HepG2 (cell line): ENCODE results near the gene LARP1. TPM values are rescaled to one million over a fixed set of nuclear protein-coding genes. Genes with fewer than 3 reads are reported as not detected.

ENCODE experiments used
- FOXO1 ChIP-seq: sonication (generic); formaldehyde crosslinking; IDR thresholded peaks from 2 replicates; pipeline ENCODE4 v1.4.0; 2020; ENCODE audit warnings: missing genetic modification reagents
- HDAC2 ChIP-seq: sonication (generic); formaldehyde crosslinking; IDR thresholded peaks from 2 replicates; pipeline ENCODE4 v1.4.0; 2020; ENCODE audit warnings: missing genetic modification reagents
- HOXA3 ChIP-seq: sonication (generic); formaldehyde crosslinking; IDR thresholded peaks from 2 replicates; pipeline ENCODE4 v1.5.0; 2020; ENCODE audit warnings: missing genetic modification reagents
- KDM3A ChIP-seq: IDR thresholded peaks from 2 replicates; pipeline ENCODE4 v1.6.1; 2018; ENCODE audit warnings: low read depth, missing compliant biosample characterization
- KMT2A ChIP-seq: sonication (generic); formaldehyde crosslinking; IDR thresholded peaks from 2 replicates; pipeline ENCODE4 v1.4.0; 2020; ENCODE audit warnings: missing genetic modification reagents
- MIXL1 ChIP-seq: IDR thresholded peaks from 2 replicates; pipeline ENCODE4 v1.6.1; 2016
- REPIN1 ChIP-seq: sonication (generic); formaldehyde crosslinking; IDR thresholded peaks from 2 replicates; pipeline ENCODE4 v1.8.0; 2022; ENCODE audit warnings: missing genetic modification reagents, low read depth, mild to moderate bottlenecking, borderline replicate concordance
- RXRA ChIP-seq: sonication (generic); formaldehyde crosslinking; IDR thresholded peaks from 2 replicates; pipeline ENCODE4 v1.5.1; 2020; ENCODE audit warnings: missing genetic modification reagents
- SP4 ChIP-seq: sonication (generic); formaldehyde crosslinking; IDR thresholded peaks from 2 replicates; pipeline ENCODE4 v1.8.1; 2023; ENCODE audit warnings: mild to moderate bottlenecking, missing genetic modification reagents
- STAG1 ChIP-seq: sonication (generic); formaldehyde crosslinking; IDR thresholded peaks from 2 replicates; pipeline ENCODE4 v1.4.0; 2020; ENCODE audit warnings: missing genetic modification reagents
- ZBTB38 ChIP-seq: sonication (generic); formaldehyde crosslinking; IDR thresholded peaks from 2 replicates; pipeline ENCODE4 v1.5.1; 2020; ENCODE audit warnings: mild to moderate bottlenecking, missing genetic modification reagents
- ZNF263 ChIP-seq: sonication (generic); formaldehyde crosslinking; IDR thresholded peaks from 2 replicates; pipeline ENCODE4 v1.4.0; 2020; ENCODE audit warnings: missing genetic modification reagents
- ZNF607 ChIP-seq: sonication (generic); formaldehyde crosslinking; IDR thresholded peaks from 2 replicates; pipeline ENCODE4 v1.5.1; 2020; ENCODE audit warnings: missing genetic modification reagents, mild to moderate bottlenecking, borderline replicate concordance
- polyA plus RNA-seq, 8 experiments: library from polyadenylated mRNA; depleted of rRNA in 3 of 8; stranded (reverse) in 7 of 8; unstranded in 1 of 8; fragments of >200 nt; fragmentation: Illumina TruSeq in 4 of 8; extraction: Trizol in 4 of 8; gene quantifications; 2 replicates each; pipeline versions ENCODE4 v1.2.1 to v1.2.3, GENCODE V29; 2011 to 2016; ENCODE audit warnings: low read depth in 4 of 8, missing spikeins in 1 of 8, mixed read lengths in 1 of 8; ENCODE audit not compliant: insufficient read depth in 1 of 8
- total RNA-seq, 5 experiments: library from RNA; depleted of rRNA; stranded (reverse); fragments of >200 nt; fragmentation: Illumina TruSeq; extraction: Trizol; gene quantifications; 2 replicates each; pipeline ENCODE4 v1.2.3, GENCODE V29; 2016; ENCODE audit warnings: low read depth in 1 of 5
- TF ChIP-seq, protein P1 (sequence below): sonication (generic); formaldehyde crosslinking; IDR thresholded peaks from 2 replicates; pipeline ENCODE4 v1.5.1; 2020; ENCODE audit warnings: mild to moderate bottlenecking, missing genetic modification reagents, moderate library complexity
- TF ChIP-seq, protein P2 (sequence below): sonication (generic); formaldehyde crosslinking; IDR thresholded peaks from 2 replicates; pipeline ENCODE4 v1.4.0; 2020; ENCODE audit warnings: missing genetic modification reagents
- TF ChIP-seq, protein P3 (sequence below): sonication (generic); formaldehyde crosslinking; IDR thresholded peaks from 2 replicates; pipeline ENCODE4 v1.8.1; 2023; ENCODE audit warnings: mild to moderate bottlenecking, missing genetic modification reagents, borderline replicate concordance
- TF ChIP-seq, protein P4 (sequence below): sonication (generic); formaldehyde crosslinking; IDR thresholded peaks from 2 replicates; pipeline ENCODE4 v1.5.1; 2020; ENCODE audit warnings: missing genetic modification reagents, mild to moderate bottlenecking, borderline replicate concordance
- TF ChIP-seq, protein P5 (sequence below): IDR thresholded peaks from 2 replicates; pipeline ENCODE4 v1.4.0; 2020; ENCODE audit warnings: mild to moderate bottlenecking, missing genetic modification reagents

The LARP1 gene
- total and polyA plus RNA-seq, 2 of the 13 experiments (the other 11 are each of a cell fraction or from before 2014, with no cell fraction given) = 45.2 to 61.4 TPM

DNA sequence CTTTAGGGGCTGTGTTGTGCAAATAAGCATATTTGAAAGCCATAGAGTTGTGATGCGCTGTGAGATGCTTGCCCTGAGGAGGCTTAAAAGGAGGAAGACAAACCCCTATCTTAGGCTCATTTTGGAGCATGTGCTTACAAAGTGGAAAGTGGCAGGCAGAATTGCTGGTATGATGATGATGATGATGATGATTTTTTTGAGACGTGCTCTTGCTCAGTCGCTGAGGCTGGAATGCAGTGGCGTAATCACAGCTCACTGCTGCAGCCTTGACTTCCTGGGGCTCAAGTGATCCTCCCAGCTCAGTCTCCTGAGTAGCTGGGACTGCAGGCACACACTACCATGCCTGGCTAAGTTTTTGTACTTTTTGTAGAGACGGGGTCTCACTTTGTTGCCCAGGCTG, 104.9 kb downstream of the LARP1 start (continued):
- TF ChIP-seq, protein P1, sequence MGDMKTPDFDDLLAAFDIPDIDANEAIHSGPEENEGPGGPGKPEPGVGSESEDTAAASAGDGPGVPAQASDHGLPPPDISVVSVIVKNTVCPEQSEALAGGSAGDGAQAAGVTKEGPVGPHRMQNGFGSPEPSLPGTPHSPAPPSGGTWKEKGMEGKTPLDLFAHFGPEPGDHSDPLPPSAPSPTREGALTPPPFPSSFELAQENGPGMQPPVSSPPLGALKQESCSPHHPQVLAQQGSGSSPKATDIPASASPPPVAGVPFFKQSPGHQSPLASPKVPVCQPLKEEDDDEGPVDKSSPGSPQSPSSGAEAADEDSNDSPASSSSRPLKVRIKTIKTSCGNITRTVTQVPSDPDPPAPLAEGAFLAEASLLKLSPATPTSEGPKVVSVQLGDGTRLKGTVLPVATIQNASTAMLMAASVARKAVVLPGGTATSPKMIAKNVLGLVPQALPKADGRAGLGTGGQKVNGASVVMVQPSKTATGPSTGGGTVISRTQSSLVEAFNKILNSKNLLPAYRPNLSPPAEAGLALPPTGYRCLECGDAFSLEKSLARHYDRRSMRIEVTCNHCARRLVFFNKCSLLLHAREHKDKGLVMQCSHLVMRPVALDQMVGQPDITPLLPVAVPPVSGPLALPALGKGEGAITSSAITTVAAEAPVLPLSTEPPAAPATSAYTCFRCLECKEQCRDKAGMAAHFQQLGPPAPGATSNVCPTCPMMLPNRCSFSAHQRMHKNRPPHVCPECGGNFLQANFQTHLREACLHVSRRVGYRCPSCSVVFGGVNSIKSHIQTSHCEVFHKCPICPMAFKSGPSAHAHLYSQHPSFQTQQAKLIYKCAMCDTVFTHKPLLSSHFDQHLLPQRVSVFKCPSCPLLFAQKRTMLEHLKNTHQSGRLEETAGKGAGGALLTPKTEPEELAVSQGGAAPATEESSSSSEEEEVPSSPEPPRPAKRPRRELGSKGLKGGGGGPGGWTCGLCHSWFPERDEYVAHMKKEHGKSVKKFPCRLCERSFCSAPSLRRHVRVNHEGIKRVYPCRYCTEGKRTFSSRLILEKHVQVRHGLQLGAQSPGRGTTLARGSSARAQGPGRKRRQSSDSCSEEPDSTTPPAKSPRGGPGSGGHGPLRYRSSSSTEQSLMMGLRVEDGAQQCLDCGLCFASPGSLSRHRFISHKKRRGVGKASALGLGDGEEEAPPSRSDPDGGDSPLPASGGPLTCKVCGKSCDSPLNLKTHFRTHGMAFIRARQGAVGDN = peak; percentile 56
- TF ChIP-seq KDM3A = peak; percentile 73; the same call in 1 of the 2 replicates
- 0 out of 2 replicates have a peak, but pooled peaks have one; percentile 30 for TF ChIP-seq RXRA (CRISPR knock-in tag)
- peak; percentile 53 for TF ChIP-seq HOXA3 (CRISPR knock-in tag)
- peak; percentile 49; the same call in 1 of the 2 replicates for TF ChIP-seq ZBTB38 (CRISPR knock-in tag)
- TF ChIP-seq, protein P2, sequence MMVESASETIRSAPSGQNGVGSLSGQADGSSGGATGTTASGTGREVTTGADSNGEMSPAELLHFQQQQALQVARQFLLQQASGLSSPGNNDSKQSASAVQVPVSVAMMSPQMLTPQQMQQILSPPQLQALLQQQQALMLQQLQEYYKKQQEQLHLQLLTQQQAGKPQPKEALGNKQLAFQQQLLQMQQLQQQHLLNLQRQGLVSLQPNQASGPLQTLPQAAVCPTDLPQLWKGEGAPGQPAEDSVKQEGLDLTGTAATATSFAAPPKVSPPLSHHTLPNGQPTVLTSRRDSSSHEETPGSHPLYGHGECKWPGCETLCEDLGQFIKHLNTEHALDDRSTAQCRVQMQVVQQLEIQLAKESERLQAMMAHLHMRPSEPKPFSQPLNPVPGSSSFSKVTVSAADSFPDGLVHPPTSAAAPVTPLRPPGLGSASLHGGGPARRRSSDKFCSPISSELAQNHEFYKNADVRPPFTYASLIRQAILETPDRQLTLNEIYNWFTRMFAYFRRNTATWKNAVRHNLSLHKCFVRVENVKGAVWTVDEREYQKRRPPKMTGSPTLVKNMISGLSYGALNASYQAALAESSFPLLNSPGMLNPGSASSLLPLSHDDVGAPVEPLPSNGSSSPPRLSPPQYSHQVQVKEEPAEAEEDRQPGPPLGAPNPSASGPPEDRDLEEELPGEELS (CRISPR knock-in tag) = peak; percentile 16; the same call in 1 of the 2 replicates
- peak; percentile 17; the same call in 1 of the 2 replicates for TF ChIP-seq STAG1
- TF ChIP-seq MIXL1 (CRISPR knock-in tag) = 0 out of 2 replicates have a peak, but pooled peaks have one; percentile 55
- peak; percentile 71; the same call in 1 of the 2 replicates for TF ChIP-seq HDAC2 (CRISPR knock-in tag)
- TF ChIP-seq, protein P3, sequence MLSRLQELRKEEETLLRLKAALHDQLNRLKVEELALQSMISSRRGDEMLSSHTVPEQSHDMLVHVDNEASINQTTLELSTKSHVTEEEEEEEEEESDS = 0 out of 2 replicates have a peak, but pooled peaks have one; percentile 21
- TF ChIP-seq ZNF607 = 0 out of 2 replicates have a peak, but pooled peaks have one; percentile 45
- TF ChIP-seq ZNF263 = peak; percentile 70
- 0 out of 2 replicates have a peak, but pooled peaks have one; percentile 12 for TF ChIP-seq FOXO1
- no peak for TF ChIP-seq SP4 (CRISPR knock-in tag)
- TF ChIP-seq, protein P4, sequence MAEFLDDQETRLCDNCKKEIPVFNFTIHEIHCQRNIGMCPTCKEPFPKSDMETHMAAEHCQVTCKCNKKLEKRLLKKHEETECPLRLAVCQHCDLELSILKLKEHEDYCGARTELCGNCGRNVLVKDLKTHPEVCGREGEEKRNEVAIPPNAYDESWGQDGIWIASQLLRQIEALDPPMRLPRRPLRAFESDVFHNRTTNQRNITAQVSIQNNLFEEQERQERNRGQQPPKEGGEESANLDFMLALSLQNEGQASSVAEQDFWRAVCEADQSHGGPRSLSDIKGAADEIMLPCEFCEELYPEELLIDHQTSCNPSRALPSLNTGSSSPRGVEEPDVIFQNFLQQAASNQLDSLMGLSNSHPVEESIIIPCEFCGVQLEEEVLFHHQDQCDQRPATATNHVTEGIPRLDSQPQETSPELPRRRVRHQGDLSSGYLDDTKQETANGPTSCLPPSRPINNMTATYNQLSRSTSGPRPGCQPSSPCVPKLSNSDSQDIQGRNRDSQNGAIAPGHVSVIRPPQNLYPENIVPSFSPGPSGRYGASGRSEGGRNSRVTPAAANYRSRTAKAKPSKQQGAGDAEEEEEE (CRISPR knock-in tag) = 0 out of 2 replicates have a peak, but pooled peaks have one; percentile 56
- TF ChIP-seq, protein P5, sequence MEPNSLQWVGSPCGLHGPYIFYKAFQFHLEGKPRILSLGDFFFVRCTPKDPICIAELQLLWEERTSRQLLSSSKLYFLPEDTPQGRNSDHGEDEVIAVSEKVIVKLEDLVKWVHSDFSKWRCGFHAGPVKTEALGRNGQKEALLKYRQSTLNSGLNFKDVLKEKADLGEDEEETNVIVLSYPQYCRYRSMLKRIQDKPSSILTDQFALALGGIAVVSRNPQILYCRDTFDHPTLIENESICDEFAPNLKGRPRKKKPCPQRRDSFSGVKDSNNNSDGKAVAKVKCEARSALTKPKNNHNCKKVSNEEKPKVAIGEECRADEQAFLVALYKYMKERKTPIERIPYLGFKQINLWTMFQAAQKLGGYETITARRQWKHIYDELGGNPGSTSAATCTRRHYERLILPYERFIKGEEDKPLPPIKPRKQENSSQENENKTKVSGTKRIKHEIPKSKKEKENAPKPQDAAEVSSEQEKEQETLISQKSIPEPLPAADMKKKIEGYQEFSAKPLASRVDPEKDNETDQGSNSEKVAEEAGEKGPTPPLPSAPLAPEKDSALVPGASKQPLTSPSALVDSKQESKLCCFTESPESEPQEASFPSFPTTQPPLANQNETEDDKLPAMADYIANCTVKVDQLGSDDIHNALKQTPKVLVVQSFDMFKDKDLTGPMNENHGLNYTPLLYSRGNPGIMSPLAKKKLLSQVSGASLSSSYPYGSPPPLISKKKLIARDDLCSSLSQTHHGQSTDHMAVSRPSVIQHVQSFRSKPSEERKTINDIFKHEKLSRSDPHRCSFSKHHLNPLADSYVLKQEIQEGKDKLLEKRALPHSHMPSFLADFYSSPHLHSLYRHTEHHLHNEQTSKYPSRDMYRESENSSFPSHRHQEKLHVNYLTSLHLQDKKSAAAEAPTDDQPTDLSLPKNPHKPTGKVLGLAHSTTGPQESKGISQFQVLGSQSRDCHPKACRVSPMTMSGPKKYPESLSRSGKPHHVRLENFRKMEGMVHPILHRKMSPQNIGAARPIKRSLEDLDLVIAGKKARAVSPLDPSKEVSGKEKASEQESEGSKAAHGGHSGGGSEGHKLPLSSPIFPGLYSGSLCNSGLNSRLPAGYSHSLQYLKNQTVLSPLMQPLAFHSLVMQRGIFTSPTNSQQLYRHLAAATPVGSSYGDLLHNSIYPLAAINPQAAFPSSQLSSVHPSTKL = peak; percentile 67; the same call in 1 of the 2 replicates
- TF ChIP-seq REPIN1 = 0 out of 2 replicates have a peak, but pooled peaks have one; percentile 19
- peak; percentile 59 for TF ChIP-seq KMT2A (CRISPR knock-in tag)
